K562 (cell line): ENCODE results near the gene DYNLT5. TPM values are rescaled to one million over a fixed set of nuclear protein-coding genes. Genes with fewer than 3 reads are reported as not detected.

Source experiments
- ATAC-seq: fragments of 200-7000 bp; cut with Tn5 transposase; 3 replicates; pipeline ENCODE4 v1.9.1; 2020; ENCODE audit warnings: moderate library complexity
- BruUV-seq: library from RNA; stranded (reverse); fragments of 400-500 nt; replicated peaks from 2 replicates; lab custom pipeline; 2021; lab: Mats Ljungman, UMichigan
- CTCF ChIA-PET: fragments of 300-600 bp; formaldehyde crosslinking; extraction: SDS; loops from one replicate; lab custom pipeline; 2021; ENCODE audit warnings: low intra/inter-chr PET ratio; lab: Yijun Ruan, JAX
- POLR2A ChIA-PET: fragments of 300-600, 350-650 bp; sonication (Branson Sonifier 250); formaldehyde crosslinking; extraction: SDS; loops from one replicate; lab custom pipeline; 2021; ENCODE audit warnings: antibody characterized with exemption, inconsistent platforms; lab: Yijun Ruan, JAX
- DNase-seq, 4 experiments: peaks; one replicate each; pipeline versions ENCODE4 v3.0.0 to v3.0.0-alpha.2; 2011 to 2018; ENCODE audit warnings: low spot score in 3 of 4, mixed read lengths in 3 of 4; ENCODE audit errors: extremely low read depth in 1 of 4
- FAIRE-seq: peaks from 2 replicates; lab custom pipeline; 2011; peaks lifted over from hg19 to GRCh38; lab: Jason Lieb, UNC
- H2AFZ ChIP-seq: 2 replicates; pipeline ENCODE4 v1.6.0; 2011; ENCODE audit warnings: low read depth, low read length, control low read depth, inconsistent platforms
- H3K27ac ChIP-seq: fragments of 200-600 bp; 3 replicates; pipeline ENCODE4 v1.8.0; 2011; ENCODE audit warnings: low read depth, mild to moderate bottlenecking, control low read depth, inconsistent platforms, low read length, moderate library complexity, mixed read lengths; ENCODE audit errors: extremely low read depth
- H3K27me3 ChIP-seq, 2 experiments: fragments of 300-600 bp in 1 of 2; 2 replicates in 1 of 2; 3 replicates in 1 of 2; pipeline versions ENCODE4 v1.6.0 to v1.8.0; 2011; ENCODE audit warnings: inconsistent platforms in 2 of 2, low read length in 2 of 2, mild to moderate bottlenecking in 1 of 2, mixed read lengths in 1 of 2, moderate library complexity in 1 of 2; ENCODE audit not compliant: control insufficient read depth in 2 of 2, insufficient read depth in 2 of 2
- H3K36me3 ChIP-seq: fragments of 300-600 bp; 3 replicates; pipeline ENCODE4 v1.8.0; 2011; ENCODE audit warnings: mild to moderate bottlenecking, low read length, inconsistent platforms; ENCODE audit not compliant: control insufficient read depth, insufficient read depth
- H3K4me1 ChIP-seq, 2 experiments: fragments of 200-600 bp in 1 of 2; replicated peaks in 1 of 2; 2 replicates in 1 of 2; 3 replicates in 1 of 2; pipeline versions ENCODE4 v1.5.1 to v1.8.0; 2011; ENCODE audit warnings: inconsistent platforms in 2 of 2, low read length in 2 of 2, mild to moderate bottlenecking in 1 of 2, mixed read lengths in 1 of 2, moderate library complexity in 1 of 2; ENCODE audit not compliant: control insufficient read depth in 2 of 2, insufficient read depth in 2 of 2
- H3K4me2 ChIP-seq: 2 replicates; pipeline ENCODE4 v1.6.1; 2011; ENCODE audit warnings: low read length, control low read depth, inconsistent platforms, mixed read lengths; ENCODE audit not compliant: insufficient read depth
- H3K4me3 ChIP-seq: fragments of 200-600 bp; sonication (generic), shearing (Covaris generic); 2 replicates; pipeline ENCODE4 v1.5.1; 2016; ENCODE audit warnings: control low read depth, inconsistent platforms
- H3K79me2 ChIP-seq: fragments of 200-600 bp; 3 replicates; pipeline ENCODE4 v1.8.0; 2011; ENCODE audit warnings: low read length, inconsistent platforms; ENCODE audit not compliant: control insufficient read depth, insufficient read depth
- H3K9ac ChIP-seq, 2 experiments: 2 replicates each; pipeline versions ENCODE4 v1.6.0 to v1.6.1; 2011; ENCODE audit warnings: low read depth in 2 of 2, low read length in 2 of 2, control low read depth in 1 of 2, inconsistent platforms in 1 of 2, mild to moderate bottlenecking in 1 of 2, mixed read lengths in 1 of 2; ENCODE audit not compliant: insufficient read depth in 1 of 2
- H3K9me1 ChIP-seq: one replicate; pipeline ENCODE4 v1.6.0; 2011; ENCODE audit warnings: inconsistent platforms, mild to moderate bottlenecking, low read length, moderate library complexity; ENCODE audit not compliant: control insufficient read depth, insufficient read depth
- H3K9me3 ChIP-seq: replicated peaks from 2 replicates; pipeline ENCODE4 v1.5.1; 2011; ENCODE audit warnings: low read depth, low read length, inconsistent platforms; ENCODE audit not compliant: control insufficient read depth, insufficient read depth
- H4K20me1 ChIP-seq: replicated peaks from 2 replicates; pipeline ENCODE4 v1.6.1; 2011; ENCODE audit warnings: low read length, inconsistent platforms, mixed read lengths; ENCODE audit not compliant: control insufficient read depth, insufficient read depth
- CGGBP1 ChIP-seq: fragments of 250-450 bp; sonication (Bioruptor Pico); IDR thresholded peaks from 2 replicates; pipeline ENCODE4 v1.9.0; 2021; ENCODE audit warnings: mild to moderate bottlenecking
- CSDE1 ChIP-seq, 2 experiments: fragments of 450-650 bp; IDR thresholded peaks; 2 replicates each; pipeline ENCODE4 v1.6.1; 2016; ENCODE audit warnings: mild to moderate bottlenecking in 1 of 2
- E2F5 ChIP-seq: sonication (generic); formaldehyde crosslinking; IDR thresholded peaks from 2 replicates; pipeline ENCODE4 v1.8.0; 2022; ENCODE audit warnings: mild to moderate bottlenecking, missing genetic modification reagents
- GTF3C2 ChIP-seq: IDR thresholded peaks from 3 replicates; pipeline ENCODE4 v1.6.1; 2011; ENCODE audit warnings: borderline replicate concordance, mild to moderate bottlenecking, moderate library complexity; ENCODE audit not compliant: insufficient read length; ENCODE audit errors: extremely low read depth
- HDAC2 ChIP-seq: fragments of 450-650 bp; IDR thresholded peaks from 2 replicates; pipeline ENCODE4 v1.6.1; 2016; ENCODE audit warnings: mild to moderate bottlenecking
- HNRNPUL1 ChIP-seq: fragments of 200-400 bp; formaldehyde crosslinking; IDR thresholded peaks from 2 replicates; pipeline ENCODE4 v1.6.1; 2017; ENCODE audit warnings: low read length
- KLF13 ChIP-seq: fragments of 450-650 bp; IDR thresholded peaks from 2 replicates; pipeline ENCODE4 v1.6.1; 2016; ENCODE audit warnings: missing genetic modification characterization, low read depth, mild to moderate bottlenecking, missing compliant biosample characterization, moderate library complexity, borderline replicate concordance
- KLF16 ChIP-seq: IDR thresholded peaks from 2 replicates; pipeline ENCODE4 v1.6.1; 2016; ENCODE audit warnings: antibody characterized with exemption
- NFYB ChIP-seq: IDR thresholded peaks from 2 replicates; pipeline ENCODE4 v1.6.1; 2011; ENCODE audit warnings: mild to moderate bottlenecking, moderate library complexity; ENCODE audit not compliant: insufficient read length; ENCODE audit errors: extremely low read depth
- PHF8 ChIP-seq: fragments of 200-600 bp; sonication (generic); IDR thresholded peaks from 2 replicates; pipeline ENCODE4 v1.6.1; 2012; ENCODE audit warnings: mixed run types, mild to moderate bottlenecking, inconsistent platforms, low read length, moderate library complexity, borderline replicate concordance
- RBM25 ChIP-seq: fragments of 200-400 bp; formaldehyde crosslinking; IDR thresholded peaks from 2 replicates; pipeline ENCODE4 v1.6.1; 2018; ENCODE audit warnings: low read length, low read depth, moderate library complexity; ENCODE audit not compliant: severe bottlenecking
- SPI1 ChIP-seq: IDR thresholded peaks from 2 replicates; pipeline ENCODE4 v1.6.1; 2011; ENCODE audit warnings: low read depth, low read length, control low read depth, borderline replicate concordance
- ZC3H11A ChIP-seq: IDR thresholded peaks from 2 replicates; pipeline ENCODE4 v1.6.1; 2012; ENCODE audit warnings: low read depth, low read length, improper control_type of control experiment
- ZNF444 ChIP-seq: fragments of 250-450 bp; sonication (Bioruptor Pico); IDR thresholded peaks from 2 replicates; pipeline ENCODE4 v1.4.0; 2020; ENCODE audit warnings: mild to moderate bottlenecking, moderate library complexity
- WGBS: fragments of 100-300 bp; shearing (Covaris generic); methylation state at CpG from one replicate; pipeline ENCODE4 v1.1.6; 2016; ENCODE audit warnings: low coverage, mixed read lengths; ENCODE audit not compliant: insufficient coverage; ENCODE audit errors: missing lambda C conversion rate; 5-methylcytosine and 5-hydroxymethylcytosine counted together
- in situ Hi-C: fragments of 300-500 bp; cut with MboI; formaldehyde crosslinking; loops from 4 replicates; pipeline ENCODE4 v1.15.0; 2018; ENCODE audit warnings: inconsistent platforms, mixed read lengths
- intact Hi-C: fragments of 100-400 bp; cut with micrococcal nuclease; formaldehyde crosslinking; loops from 2 replicates; pipeline ENCODE4 v1.14.2; 2022
- polyA plus RNA-seq, 8 experiments: library from polyadenylated mRNA; depleted of rRNA in 4 of 8; stranded (reverse) in 5 of 8; unstranded in 3 of 8; fragments of >200 nt; fragmentation: Nextera tagmentation in 2 of 8; fragmentation: Illumina TruSeq in 1 of 8; extraction: Ambion mirVana in 2 of 8; extraction: Trizol in 1 of 8; gene quantifications; 2 replicates each; pipeline versions ENCODE4 v1.2.1 to v1.2.3, GENCODE V29; 2011 to 2014; ENCODE audit warnings: inconsistent platforms in 1 of 8, missing spikeins in 1 of 8
- total RNA-seq, 7 experiments: library from RNA; depleted of rRNA in 6 of 7; stranded (reverse); fragments of >200 nt in 6 of 7; fragmentation: Illumina TruSeq in 2 of 7; extraction: Trizol in 2 of 7; gene quantifications; 2 replicates each; pipeline versions ENCODE4 v1.2.1 to v1.2.3, GENCODE V29; 2011 to 2021; ENCODE audit warnings: low replicate concordance in 1 of 7

DYNLT5 gene
- total and polyA plus RNA-seq, 9 of the 15 experiments (the other 6 are each of a cell fraction or from before 2014, with no cell fraction given): not detected

GRCh38 chr1:66712839-66713238, 39.4 kb upstream of the DYNLT5 start:
- Histone ChIP-seq H3K36me3 (no peaks in the 10 kb centered on the region), H3K9ac (no peak overlapping the region), H3K4me3 (no peak overlapping the region), H3K27me3 (no peaks in the 10 kb centered on the region; a peak in 2 of 5 replicates), H3K79me2 (no peaks in the 10 kb centered on the region), H3K9me1 (no peaks in the 10 kb centered on the region), H2AFZ (no peak overlapping the region), H3K27ac (no peak overlapping the region), H3K4me1 (no peaks in the 10 kb centered on the region), H3K4me2 (no peak overlapping the region), H3K9me3 (no peaks in the 10 kb centered on the region), H4K20me1 (no peaks in the 10 kb centered on the region)
- ChIA-PET CTCF (no interaction called here), POLR2A (no interaction called here)
- in situ Hi-C loops: no loop called here
- intact Hi-C loops: no loop called here
- 0% methylated on average over 2 of the region's 2 CpGs for WGBS
- TF ChIP-seq ZNF444 (CRISPR knock-in tag) (no peak), KLF13 (tag) (no peak), PHF8 (no peak), RBM25 (no peak)
- ATAC-seq: no peak
- BruUV-seq: no TSS peak
- no peak for FAIRE-seq
- no peak for DNase-seq

- no peak overlapping the region for H2AFZ ChIP-seq
- DNase-seq (no peak), ATAC-seq (no peak), FAIRE-seq (no peak)
- no peak overlapping the region for H3K4me3 ChIP-seq
- CTCF ChIA-PET: no interaction called here
- H3K4me2 ChIP-seq: no peak overlapping the region
- no peak overlapping the region for H3K27ac ChIP-seq
- POLR2A ChIA-PET: no interaction called here
- H3K36me3 ChIP-seq: no peaks in the 10 kb centered on the region
- H3K79me2 ChIP-seq: no peaks in the 10 kb centered on the region
- intact Hi-C loops: loop anchor here (10.0 kb wide), 1 partner anchor 219 kb away; no protein-coding TSS in a partner anchor
- no peaks in the 10 kb centered on the region for H3K9me1 ChIP-seq
- BruUV-seq: no TSS peak
- peaks cover 0 to 9% of the 10 kb centered on the region in 2 experiments; a peak in 3 of 5 replicates for H3K27me3 ChIP-seq
- in situ Hi-C loops: no loop called here
- H3K4me1 ChIP-seq: no peaks in the 10 kb centered on the region
- H4K20me1 ChIP-seq: no peaks in the 10 kb centered on the region
- no peaks in the 10 kb centered on the region for H3K9me3 ChIP-seq
- H3K9ac ChIP-seq: no peak overlapping the region
- TF ChIP-seq KLF16 (no peak), HDAC2 (no peak), NFYB (no peak), HNRNPUL1 (no peak), ZC3H11A (no peak), SPI1 (no peak), CGGBP1 (CRISPR knock-in tag) (no peak), CSDE1 (IDR thresholded peaks at IDR 0.05) (no peak), GTF3C2 (no peak), E2F5 (CRISPR knock-in tag) (no peak)
Observed at GRCh38 chr1:66723985-66724384, 28.3 kb upstream of the DYNLT5 start.
